OCI-LY3 (cell line): Measurements from ENCODE around the gene TRIM8.
A peak's percentile ranks its signal among the peaks of the same experiment; 100 is the strongest.

ENCODE experiments used
- H2AFZ ChIP-seq: fragments of 200-600, 300-600 bp; shearing (Covaris generic); 2 replicates; pipeline ENCODE4 v1.6.0; 2014; ENCODE audit warnings: antibody characterized with exemption, low read depth, low read length
- H3K27ac ChIP-seq: fragments of 200-600, 300-600 bp; sonication (generic); 2 replicates; pipeline ENCODE4 v1.5.1; 2014; ENCODE audit warnings: mild to moderate bottlenecking, low read length, moderate library complexity, mixed read lengths
- H3K27me3 ChIP-seq: fragments of 200-600, 300-600 bp; sonication (generic); 2 replicates; pipeline ENCODE4 v1.6.1; 2014; ENCODE audit warnings: low read depth, low read length, mixed read lengths
- H3K36me3 ChIP-seq: fragments of 200-600, 300-600 bp; sonication (generic); replicated peaks from 2 replicates; pipeline ENCODE3; 2014; ENCODE audit warnings: low read depth, low read length, mixed read lengths
- H3K4me1 ChIP-seq: fragments of 300-600, 200-600 bp; sonication (generic); 2 replicates; pipeline ENCODE4 v1.6.1; 2014; ENCODE audit warnings: low read length, mixed read lengths
- H3K4me2 ChIP-seq: fragments of 200-600, 300-600 bp; sonication (generic); 2 replicates; pipeline ENCODE4 v1.6.1; 2014; ENCODE audit warnings: low read length, mixed read lengths
- H3K4me3 ChIP-seq: fragments of 300-600, 200-600 bp; sonication (generic); 2 replicates; pipeline ENCODE4 v1.5.1; 2014; ENCODE audit warnings: antibody characterized with exemption, mild to moderate bottlenecking, low read length, moderate library complexity
- H3K79me2 ChIP-seq: fragments of 300-600, 200-600 bp; shearing (Covaris generic); 2 replicates; pipeline ENCODE4 v1.6.1; 2014; ENCODE audit warnings: mild to moderate bottlenecking, low read length, mixed read lengths
- H3K9ac ChIP-seq: fragments of 300-600, 200-600 bp; shearing (Covaris generic); 2 replicates; pipeline ENCODE4 v1.6.0; 2014; ENCODE audit warnings: mild to moderate bottlenecking, low read length, moderate library complexity
- H3K9me3 ChIP-seq: fragments of 200-600, 300-600 bp; shearing (Covaris generic); 2 replicates; pipeline ENCODE4 v1.6.1; 2014; ENCODE audit warnings: low read length, mixed read lengths; ENCODE audit not compliant: insufficient read depth
- H4K20me1 ChIP-seq: fragments of 200-600, 300-600 bp; sonication (generic); 2 replicates; pipeline ENCODE4 v1.6.1; 2016; ENCODE audit warnings: low read length, mixed read lengths; ENCODE audit not compliant: insufficient read depth
- EZH2phosphoT487 ChIP-seq: fragments of 200-600 bp; shearing (Covaris generic); IDR thresholded peaks from 2 replicates; pipeline ENCODE4 v1.6.1; 2018; ENCODE audit warnings: antibody characterized with exemption, mixed run types, low read depth
- TF ChIP-seq, protein P1 (sequence below): fragments of 200-600, 300-600 bp; sonication (generic); IDR thresholded peaks from 2 replicates; pipeline ENCODE4 v1.5.1; 2014; ENCODE audit warnings: antibody characterized with exemption, low read length, low read depth

Gene TRIM8

DNA sequence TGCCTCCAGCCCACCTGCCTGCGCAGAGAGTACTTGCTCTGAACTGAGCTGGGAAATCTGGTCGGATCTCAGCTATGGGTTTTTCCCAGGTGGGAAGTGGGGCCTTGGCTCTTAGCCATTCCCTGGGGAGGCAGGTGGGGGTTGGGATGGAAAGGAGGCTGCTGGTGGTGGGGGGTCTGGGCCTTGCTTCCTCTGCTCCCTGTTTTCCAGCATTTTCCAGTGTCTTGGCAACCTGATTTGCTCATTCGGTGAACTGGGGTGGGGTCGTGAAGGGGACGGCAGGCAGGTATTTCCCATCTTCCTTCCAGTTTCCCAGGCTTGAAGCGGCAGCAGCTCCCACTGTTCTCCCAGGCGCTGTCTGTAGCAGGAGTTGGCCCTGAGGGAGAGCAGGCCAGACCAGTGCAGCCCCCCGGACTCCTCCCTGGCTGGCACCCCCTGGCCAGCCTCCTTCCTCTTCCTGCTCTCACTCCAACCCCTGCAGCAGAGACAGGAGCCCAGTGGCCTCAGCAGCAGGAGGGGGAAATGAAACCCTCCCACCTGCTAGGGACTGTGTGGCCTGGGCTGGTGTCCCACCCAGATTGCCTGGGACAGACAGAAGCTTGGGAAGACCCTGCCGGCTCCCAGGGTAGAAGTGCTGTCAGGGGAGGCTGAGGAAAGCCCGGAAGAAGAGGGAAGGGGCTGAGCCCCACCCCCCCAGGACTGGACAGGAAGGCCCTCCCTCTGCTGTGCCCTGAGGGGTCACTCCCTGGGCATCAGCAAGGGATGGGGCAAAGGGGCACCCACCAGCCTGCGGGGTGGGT is 6.6 kb downstream of the TRIM8 start:
- H3K9ac ChIP-seq: peak overlapping the region; percentile 57; the same call in 1 of the 2 replicates
- no peaks in the 10 kb centered on the region for H3K27me3 ChIP-seq
- TF ChIP-seq, protein P1, sequence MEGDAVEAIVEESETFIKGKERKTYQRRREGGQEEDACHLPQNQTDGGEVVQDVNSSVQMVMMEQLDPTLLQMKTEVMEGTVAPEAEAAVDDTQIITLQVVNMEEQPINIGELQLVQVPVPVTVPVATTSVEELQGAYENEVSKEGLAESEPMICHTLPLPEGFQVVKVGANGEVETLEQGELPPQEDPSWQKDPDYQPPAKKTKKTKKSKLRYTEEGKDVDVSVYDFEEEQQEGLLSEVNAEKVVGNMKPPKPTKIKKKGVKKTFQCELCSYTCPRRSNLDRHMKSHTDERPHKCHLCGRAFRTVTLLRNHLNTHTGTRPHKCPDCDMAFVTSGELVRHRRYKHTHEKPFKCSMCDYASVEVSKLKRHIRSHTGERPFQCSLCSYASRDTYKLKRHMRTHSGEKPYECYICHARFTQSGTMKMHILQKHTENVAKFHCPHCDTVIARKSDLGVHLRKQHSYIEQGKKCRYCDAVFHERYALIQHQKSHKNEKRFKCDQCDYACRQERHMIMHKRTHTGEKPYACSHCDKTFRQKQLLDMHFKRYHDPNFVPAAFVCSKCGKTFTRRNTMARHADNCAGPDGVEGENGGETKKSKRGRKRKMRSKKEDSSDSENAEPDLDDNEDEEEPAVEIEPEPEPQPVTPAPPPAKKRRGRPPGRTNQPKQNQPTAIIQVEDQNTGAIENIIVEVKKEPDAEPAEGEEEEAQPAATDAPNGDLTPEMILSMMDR: no peak
- no peak for TF ChIP-seq EZH2phosphoT487
- peaks cover 9% of the 10 kb centered on the region for H3K36me3 ChIP-seq
- peak overlapping the region; percentile 96 for H3K27ac ChIP-seq
- peak overlapping the region; percentile 43 for H3K4me3 ChIP-seq
- H3K4me1 ChIP-seq: peaks cover 64% of the 10 kb centered on the region
- peak overlapping the region; percentile 86 for H3K4me2 ChIP-seq
- H4K20me1 ChIP-seq: peaks cover 48% of the 10 kb centered on the region
- H3K79me2 ChIP-seq: peaks cover 68% of the 10 kb centered on the region
- H2AFZ ChIP-seq: no peak overlapping the region
- H3K9me3 ChIP-seq: no peaks in the 10 kb centered on the region

DNA sequence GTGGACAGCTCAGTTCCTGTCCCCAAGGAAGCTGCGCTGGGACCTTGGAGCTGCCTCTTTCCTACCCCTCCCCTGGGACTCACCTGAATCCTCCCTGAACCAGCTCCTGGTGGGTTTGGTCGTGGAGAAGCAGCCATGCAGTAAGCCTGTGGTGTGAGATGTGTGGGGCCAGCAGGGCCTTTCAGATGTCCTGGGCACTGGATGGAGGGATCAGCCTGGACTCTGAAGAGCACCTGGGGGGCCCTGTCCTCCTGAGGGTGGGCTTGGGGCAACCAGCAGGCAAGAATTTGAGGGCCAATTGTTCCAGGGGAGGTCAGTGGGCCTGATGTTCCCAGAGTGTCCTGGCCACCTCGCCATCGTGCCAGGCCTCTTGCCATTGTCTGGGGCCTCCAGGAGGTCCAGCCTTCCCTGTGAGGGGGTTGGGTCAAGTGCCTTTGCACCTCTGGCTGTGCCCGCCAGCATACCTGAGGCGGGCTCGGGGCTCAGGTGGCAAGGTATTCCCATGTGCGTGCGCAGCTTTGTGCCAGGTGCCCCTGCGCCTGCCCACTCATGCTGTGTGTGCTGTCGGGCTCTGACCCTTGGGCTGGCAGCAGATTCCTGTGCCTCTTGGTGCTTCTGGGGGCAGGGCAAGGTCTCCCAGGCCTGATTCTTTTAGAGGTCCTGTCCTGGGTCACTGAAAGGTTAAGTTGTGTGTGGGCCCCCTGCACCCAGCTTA is 7.3 kb downstream of the TRIM8 start:
- Histone ChIP-seq H3K4me3 (peak overlapping the region; percentile 43), H2AFZ (no peak overlapping the region), H3K27ac (peak overlapping the region; percentile 96), H3K4me2 (peak overlapping the region; percentile 86), H3K27me3 (no peaks in the 10 kb centered on the region), H3K36me3 (peaks cover 9% of the 10 kb centered on the region), H3K4me1 (peaks cover 57% of the 10 kb centered on the region), H4K20me1 (peaks cover 42% of the 10 kb centered on the region), H3K79me2 (peaks cover 61% of the 10 kb centered on the region), H3K9ac (peak overlapping the region; percentile 57; the same call in 1 of the 2 replicates), H3K9me3 (no peaks in the 10 kb centered on the region)
- no peak for TF ChIP-seq EZH2phosphoT487
- TF ChIP-seq, protein P1: no peak

DNA sequence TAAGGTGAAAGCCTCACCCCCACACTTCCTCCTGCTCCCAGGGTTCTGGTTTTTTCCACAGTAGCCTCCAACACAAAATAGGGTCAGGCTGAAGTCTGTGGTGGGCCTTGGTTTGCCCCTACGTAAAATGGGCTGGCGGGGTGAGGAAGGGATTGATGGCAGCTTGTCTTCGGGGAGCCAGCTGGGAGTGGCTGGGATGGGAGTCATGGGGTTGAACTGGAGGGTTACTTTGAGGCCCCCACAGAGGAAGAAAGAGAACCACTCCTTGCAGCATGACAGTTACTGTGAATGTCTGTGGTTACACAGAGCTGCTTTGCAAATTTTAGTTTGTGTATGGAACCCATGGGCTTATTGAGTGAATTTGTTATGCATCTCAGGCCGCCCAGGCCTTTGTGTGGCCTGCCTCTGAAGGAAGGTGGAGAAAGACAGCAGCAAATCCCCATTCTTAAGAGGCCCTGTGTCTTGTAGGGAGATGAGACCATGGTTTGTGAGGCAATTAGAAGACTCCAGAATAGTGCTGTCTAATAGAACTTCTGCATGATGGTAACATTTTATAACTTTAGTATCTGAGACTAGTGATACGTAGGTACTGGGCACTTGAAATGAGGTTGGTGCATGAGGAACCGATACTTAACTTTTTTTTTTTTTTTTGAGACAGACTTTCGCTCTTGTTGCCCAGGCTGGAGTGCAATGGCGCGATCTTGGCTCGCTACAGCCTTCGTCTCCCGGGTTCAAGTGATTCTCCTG is 8.1 kb downstream of the TRIM8 start:
- H3K9ac ChIP-seq: peak overlapping the region; percentile 57; the same call in 1 of the 2 replicates
- peaks cover 52% of the 10 kb centered on the region for H3K4me1 ChIP-seq
- H4K20me1 ChIP-seq: peaks cover 35% of the 10 kb centered on the region
- H3K79me2 ChIP-seq: peaks cover 53% of the 10 kb centered on the region
- no peak overlapping the region for H2AFZ ChIP-seq
- H3K4me2 ChIP-seq: peak overlapping the region; percentile 86
- no peaks in the 10 kb centered on the region for H3K27me3 ChIP-seq
- peak overlapping the region; percentile 43 for H3K4me3 ChIP-seq
- TF ChIP-seq EZH2phosphoT487: no peak
- TF ChIP-seq, protein P1: no peak
- H3K27ac ChIP-seq: peak overlapping the region; percentile 96
- H3K9me3 ChIP-seq: no peaks in the 10 kb centered on the region
- H3K36me3 ChIP-seq: peaks cover 9% of the 10 kb centered on the region
